Naive thymus-derived CD8-positive, alpha-beta T cell (primary cell): ENCODE data around the gene MARCHF9. TPM values are rescaled to one million over a fixed set of nuclear protein-coding genes. Genes with fewer than 3 reads are reported as not detected.

Experiments used
- ATAC-seq, 2 donors: fragments of 150-1000 bp; cut with Tn5 transposase in 1 of 2; sonication (Bioruptor Pico), chemical (Tn5 transposase) in 1 of 2; 1 replicate in 1 of 2; 2 replicates in 1 of 2; pipeline ENCODE4 v1.10.0; 2021; ENCODE audit warnings: mild to moderate bottlenecking in 2 of 2, moderate library complexity in 2 of 2
- POLR2A ChIA-PET: fragments of 350-600 bp; sonication (Branson Sonifier 250); formaldehyde crosslinking; loops from one replicate; lab custom pipeline; 2021; ENCODE audit warnings: antibody characterized with exemption; lab: Charles Lee
- DNase-seq, 10 donors: peaks; one replicate each; pipeline versions ENCODE4 v3.0.0 to v3.0.0-alpha.2; 2020 to 2022
- H3K27ac Mint-ChIP-seq, 10 donors: one replicate each; pipeline ENCODE4 v1.8.0; 2020 to 2022; ENCODE audit warnings: mild to moderate bottlenecking in 10 of 10, mixed read lengths in 10 of 10, moderate library complexity in 4 of 10, inconsistent platforms in 1 of 10
- H3K27me3 Mint-ChIP-seq, 5 donors: one replicate each; pipeline ENCODE4 v1.8.0; 2021 to 2022; ENCODE audit warnings: mixed read lengths in 5 of 5
- H3K36me3 Mint-ChIP-seq, 3 donors: one replicate each; pipeline ENCODE4 v1.8.0; 2020 to 2022; ENCODE audit warnings: mixed read lengths in 3 of 3, mild to moderate bottlenecking in 2 of 3, inconsistent platforms in 1 of 3
- H3K4me1 Mint-ChIP-seq, 4 donors: one replicate each; pipeline ENCODE4 v1.8.0; 2021 to 2022; ENCODE audit warnings: mixed read lengths in 4 of 4
- H3K4me3 Mint-ChIP-seq, 10 donors: one replicate each; pipeline ENCODE4 v1.8.0; 2020 to 2022; ENCODE audit warnings: mild to moderate bottlenecking in 10 of 10, mixed read lengths in 10 of 10, moderate library complexity in 6 of 10, inconsistent platforms in 1 of 10
- H3K9me3 Mint-ChIP-seq, 9 donors: one replicate each; pipeline ENCODE4 v1.8.0; 2020 to 2022; ENCODE audit warnings: mixed read lengths in 9 of 9, mild to moderate bottlenecking in 3 of 9, inconsistent platforms in 1 of 9, moderate library complexity in 1 of 9
- microRNA-seq: library from miRNA; unstranded; fragments of <30 nt; microRNA quantifications from one replicate; pipeline ENCODE4 v1.2.0, GENCODE V29; 2022; ENCODE audit warnings: borderline microRNAs expressed
- polyA plus RNA-seq, 3 donors: library from polyadenylated mRNA; unstranded; fragments of 300-500 nt; fragmentation: Illumina TruSeq; gene quantifications; one replicate each; pipeline ENCODE4 v1.2.3, GENCODE V29; 2021
- total RNA-seq, 8 experiments: library from RNA in 2 of 8; stranded (reverse) in 2 of 8; gene quantifications; one replicate each; pipeline ENCODE4 v1.2.3 and lab custom pipeline; 2021 to 2026

MARCHF9 gene
- total and polyA plus RNA-seq, 5 experiments from 2014 or later: 2.2 to 64.8 (median 6.6) TPM

- Mint-ChIP-seq H3K27me3 (no peaks in the 10 kb centered on the region), H3K4me1 (peaks cover 0 to 8% (median 1%) of the 10 kb centered on the region in 4 donors), H3K4me3 (no peak overlapping the region), H3K36me3 (peaks cover 4 to 83% (median 15%) of the 10 kb centered on the region in 3 donors), H3K27ac (peak overlapping the region in 4 of 10 donors; percentile 16 to 83 (median 36)), H3K9me3 (no peaks in the 10 kb centered on the region)
- ATAC-seq (no peak), DNase-seq (no peak)
- POLR2A ChIA-PET: no interaction called here
Observed at GRCh38 chr12:57797933-57798332, 43.0 kb downstream of the MARCHF9 start.

GRCh38 chr12:57800965-57801364 is 46.1 kb downstream of the MARCHF9 start:
- peaks cover 0 to 11% (median under 1%) of the 10 kb centered on the region in 4 donors for H3K4me1 Mint-ChIP-seq
- H3K27me3 Mint-ChIP-seq: no peaks in the 10 kb centered on the region
- POLR2A ChIA-PET: no interaction called here
- H3K36me3 Mint-ChIP-seq: peaks cover 2 to 70% (median 14%) of the 10 kb centered on the region in 3 donors
- H3K4me3 Mint-ChIP-seq: no peak overlapping the region
- no peak for ATAC-seq
- no peaks in the 10 kb centered on the region for H3K9me3 Mint-ChIP-seq
- peak overlapping the region in 3 of 10 donors; percentile 16 to 40 (median 25) for H3K27ac Mint-ChIP-seq
- no peak for DNase-seq

- H3K4me3 Mint-ChIP-seq: no peak overlapping the region
- no peaks in the 10 kb centered on the region for H3K27me3 Mint-ChIP-seq
- no peak overlapping the region for H3K27ac Mint-ChIP-seq
- H3K36me3 Mint-ChIP-seq: peaks cover 0 to 68% (median 5%) of the 10 kb centered on the region in 3 donors
- POLR2A ChIA-PET: interaction anchor here (0.8 kb wide), 1 partner anchor 44 kb away, joined by 3 read pairs; the partner anchor contains the start of gene CTDSP2
- peaks cover 0 to 11% (median under 1%) of the 10 kb centered on the region in 4 donors for H3K4me1 Mint-ChIP-seq
- no peaks in the 10 kb centered on the region for H3K9me3 Mint-ChIP-seq
- DNase-seq (no peak), ATAC-seq (no peak)
Observed at GRCh38 chr12:57802607-57803006, 47.7 kb downstream of the MARCHF9 start.

- Mint-ChIP-seq H3K36me3 (peaks cover 0 to 64% (median 5%) of the 10 kb centered on the region in 3 donors), H3K27me3 (no peaks in the 10 kb centered on the region), H3K4me3 (no peak overlapping the region), H3K9me3 (no peaks in the 10 kb centered on the region), H3K27ac (peak overlapping the region in 1 of 10 donors; percentile 24), H3K4me1 (peaks cover 0 to 11% (median 0%) of the 10 kb centered on the region in 4 donors)
- ATAC-seq (peak in 1 of 2 donors; percentile 53), DNase-seq (peak in 8 of 10 donors; percentile 11 to 37 (median 28))
- POLR2A ChIA-PET: interaction anchor here (0.5 to 0.8 kb wide), 3 partner anchors 11 to 43 kb away, joined by 3 to 5 read pairs (median 3); partner anchors contain the start of gene CTDSP2
Observed at GRCh38 chr12:57803319-57803893, 48.5 kb downstream of the MARCHF9 start.

GRCh38 chr12:57806677-57807076 is 51.8 kb downstream of the MARCHF9 start:
- no peaks in the 10 kb centered on the region for H3K27me3 Mint-ChIP-seq
- POLR2A ChIA-PET: interaction anchor here (0.9 kb wide), 1 partner anchor 113 kb away, joined by 3 read pairs; no protein-coding TSS in a partner anchor
- H3K36me3 Mint-ChIP-seq: peaks cover 0 to 54% (median 8%) of the 10 kb centered on the region in 3 donors
- H3K9me3 Mint-ChIP-seq: no peaks in the 10 kb centered on the region
- DNase-seq: no peak
- H3K4me3 Mint-ChIP-seq: no peak overlapping the region
- peak overlapping the region in 1 of 10 donors; percentile 29 for H3K27ac Mint-ChIP-seq
- peaks cover 0 to 2% (median under 1%) of the 10 kb centered on the region in 4 donors for H3K4me1 Mint-ChIP-seq
- ATAC-seq: no peak

- H3K4me3 Mint-ChIP-seq: no peak overlapping the region
- H3K9me3 Mint-ChIP-seq: no peaks in the 10 kb centered on the region
- DNase-seq (no peak), ATAC-seq (no peak)
- peaks cover 0 to 2% (median under 1%) of the 10 kb centered on the region in 4 donors for H3K4me1 Mint-ChIP-seq
- H3K36me3 Mint-ChIP-seq: peaks cover 0 to 50% (median 8%) of the 10 kb centered on the region in 3 donors
- POLR2A ChIA-PET: interaction anchor here (0.9 kb wide), 1 partner anchor 112 kb away, joined by 3 read pairs; no protein-coding TSS in a partner anchor
- H3K27me3 Mint-ChIP-seq: no peaks in the 10 kb centered on the region
- H3K27ac Mint-ChIP-seq: peak overlapping the region in 1 of 10 donors; percentile 52
Observed at GRCh38 chr12:57807285-57807684, 52.4 kb downstream of the MARCHF9 start.

- POLR2A ChIA-PET: no interaction called here
- Mint-ChIP-seq H3K4me1 (peaks cover 0 to 4% (median under 1%) of the 10 kb centered on the region in 4 donors), H3K9me3 (no peaks in the 10 kb centered on the region), H3K4me3 (no peak overlapping the region), H3K36me3 (peaks cover 0 to 41% (median 6%) of the 10 kb centered on the region in 3 donors), H3K27ac (no peak overlapping the region), H3K27me3 (no peaks in the 10 kb centered on the region)
- ATAC-seq (no peak), DNase-seq (no peak)
Observed at GRCh38 chr12:57808351-57808750, 53.4 kb downstream of the MARCHF9 start.

- H3K4me3 Mint-ChIP-seq: no peak overlapping the region
- POLR2A ChIA-PET: no interaction called here
- ATAC-seq: no peak
- H3K36me3 Mint-ChIP-seq: peaks cover 0 to 35% (median 4%) of the 10 kb centered on the region in 3 donors
- DNase-seq: no peak
- H3K9me3 Mint-ChIP-seq: no peaks in the 10 kb centered on the region
- no peaks in the 10 kb centered on the region for H3K27me3 Mint-ChIP-seq
- no peak overlapping the region for H3K27ac Mint-ChIP-seq
- H3K4me1 Mint-ChIP-seq: peaks cover 0 to 3% (median under 1%) of the 10 kb centered on the region in 4 donors
Observed at GRCh38 chr12:57809425-57809824, 54.5 kb downstream of the MARCHF9 start.

Small RNAs within 50 kb of the gene (microRNA-seq; reads per million reads assigned to microRNA genes)
- gene MIR6759: not detected

Other genes with a start within 250 kb of the MARCHF9 start
- 10 to 100 TPM; 88.0 to 89.5 TPM for gene DDIT3, start 234.6 kb upstream of the MARCHF9 start, total RNA-seq
- gene DDIT3, start 234.6 kb upstream of the MARCHF9 start, polyA plus RNA-seq: 10 to 100 TPM; 13.1 to 18.7 (median 15.5) TPM
- 100 to 1,000 TPM in 1 of 2 experiments, 10 to 100 TPM in 1; 98.5 to 104 TPM for gene MBD6, start 232.3 kb upstream of the MARCHF9 start, total RNA-seq
- gene MBD6, start 232.3 kb upstream of the MARCHF9 start, polyA plus RNA-seq: 1 to 10 TPM in 2 of 3 donors, under 1 TPM in 1; 0.38 to 2.5 (median 2.1) TPM
- gene DCTN2, start 207.9 kb upstream of the MARCHF9 start, total RNA-seq: 10 to 100 TPM; 69.0 to 70.5 TPM
- 10 to 100 TPM; 60.6 to 67.8 (median 67.7) TPM for gene DCTN2, start 207.9 kb upstream of the MARCHF9 start, polyA plus RNA-seq
- 1 to 10 TPM; 1.5 to 2.3 TPM for gene KIF5A, start 205.1 kb upstream of the MARCHF9 start, total RNA-seq
- under 1 TPM in 2 of 3 donors, not detected in 1; 0.17 to 0.20 TPM for gene KIF5A, start 205.1 kb upstream of the MARCHF9 start, polyA plus RNA-seq
- gene PIP4K2C, start 163.9 kb upstream of the MARCHF9 start, total RNA-seq: 10 to 100 TPM; 23.4 to 24.8 TPM
- 10 to 100 TPM; 10.9 to 24.6 (median 22.7) TPM for gene PIP4K2C, start 163.9 kb upstream of the MARCHF9 start, polyA plus RNA-seq
- gene DTX3, start 150.3 kb upstream of the MARCHF9 start, total RNA-seq: 10 to 100 TPM; 36.2 to 36.3 TPM
- 1 to 10 TPM; 4.9 to 9.4 (median 7.7) TPM for gene DTX3, start 150.3 kb upstream of the MARCHF9 start, polyA plus RNA-seq
- under 1 TPM; 0.27 to 0.55 TPM for gene ARHGEF25, start 143.7 kb upstream of the MARCHF9 start, total RNA-seq
- gene ARHGEF25, start 143.7 kb upstream of the MARCHF9 start, polyA plus RNA-seq: not detected
- under 1 TPM in 1 of 2 experiments, not detected in 1; 0.30 TPM for gene B4GALNT1, start 121.9 kb upstream of the MARCHF9 start, total RNA-seq
- not detected for gene B4GALNT1, start 121.9 kb upstream of the MARCHF9 start, polyA plus RNA-seq
- 100 to 1,000 TPM; 158 to 166 TPM for gene OS9, start 61.0 kb upstream of the MARCHF9 start, total RNA-seq
- 10 to 100 TPM; 53.6 to 56.3 (median 53.6) TPM for gene OS9, start 61.0 kb upstream of the MARCHF9 start, polyA plus RNA-seq
- gene AGAP2, start 16.4 kb upstream of the MARCHF9 start, total RNA-seq: 10 to 100 TPM; 54.4 to 58.8 TPM
- gene AGAP2, start 16.4 kb upstream of the MARCHF9 start, polyA plus RNA-seq: 1 to 10 TPM; 4.3 to 6.9 (median 5.6) TPM
- 10 to 100 TPM; 22.5 to 24.8 TPM for gene TSPAN31, start 10.1 kb upstream of the MARCHF9 start, total RNA-seq
- 10 to 100 TPM; 42.2 to 53.3 (median 47.3) TPM for gene TSPAN31, start 10.1 kb upstream of the MARCHF9 start, polyA plus RNA-seq
- gene CDK4, start 2.8 kb upstream of the MARCHF9 start, total RNA-seq: 10 to 100 TPM; 44.6 to 49.0 TPM
- 100 to 1,000 TPM in 1 of 3 donors, 10 to 100 TPM in 2; 71.3 to 101 (median 80.5) TPM for gene CDK4, start 2.8 kb upstream of the MARCHF9 start, polyA plus RNA-seq
- gene CYP27B1, start 12.0 kb downstream of the MARCHF9 start, total RNA-seq: 1 to 10 TPM; 1.4 to 1.6 TPM
- gene CYP27B1, start 12.0 kb downstream of the MARCHF9 start, polyA plus RNA-seq: not detected
- 10 to 100 TPM; 14.6 to 17.6 TPM for gene METTL1, start 17.0 kb downstream of the MARCHF9 start, total RNA-seq
- gene METTL1, start 17.0 kb downstream of the MARCHF9 start, polyA plus RNA-seq: 10 to 100 TPM; 12.9 to 21.7 (median 18.7) TPM
- gene EEF1AKMT3, start 17.5 kb downstream of the MARCHF9 start, total RNA-seq: 1 to 10 TPM; 2.9 to 4.0 TPM
- gene EEF1AKMT3, start 17.5 kb downstream of the MARCHF9 start, polyA plus RNA-seq: 1 to 10 TPM; 1.4 to 4.2 (median 1.8) TPM
- 10 to 100 TPM; 18.9 to 29.0 TPM for gene TSFM, start 27.7 kb downstream of the MARCHF9 start, total RNA-seq
- 10 to 100 TPM; 25.5 to 31.0 (median 28.3) TPM for gene TSFM, start 27.7 kb downstream of the MARCHF9 start, polyA plus RNA-seq
- 10 to 100 TPM; 13.4 to 16.8 TPM for gene AVIL, start 63.6 kb downstream of the MARCHF9 start, total RNA-seq
- under 1 TPM; 0.11 to 0.80 (median 0.13) TPM for gene AVIL, start 63.6 kb downstream of the MARCHF9 start, polyA plus RNA-seq
- 100 to 1,000 TPM; 258 to 262 TPM for gene CTDSP2, start 91.6 kb downstream of the MARCHF9 start, total RNA-seq
- 10 to 100 TPM; 51.4 to 81.2 (median 71.5) TPM for gene CTDSP2, start 91.6 kb downstream of the MARCHF9 start, polyA plus RNA-seq
- gene ATP23, start 186.5 kb downstream of the MARCHF9 start, total RNA-seq: 1 to 10 TPM; 7.3 to 7.7 TPM
- gene ATP23, start 186.5 kb downstream of the MARCHF9 start, polyA plus RNA-seq: 10 to 100 TPM; 19.4 to 29.1 (median 25.2) TPM